HG03460 (cell line): ENCODE data around the gene APLN.

ENCODE experiments used
- ATAC-seq: cut with Tn5 transposase; IDR thresholded peaks from one replicate; pipeline ENCODE4 v1.9.1; 2021; ENCODE audit not compliant: unreplicated experiment

APLN gene

GRCh38 chrX:129654652-129655546 lies at the start of gene APLN:
Gene APLN, minus strand, starts transcription at chrX:129654956. Its CDS starts 326 bp downstream, at chrX:129654630.
- peak; percentile 30 for ATAC-seq

GRCh38 chrX:129704491-129704890 lies 49.7 kb upstream of the APLN start:
- ATAC-seq, result no peak

DNA sequence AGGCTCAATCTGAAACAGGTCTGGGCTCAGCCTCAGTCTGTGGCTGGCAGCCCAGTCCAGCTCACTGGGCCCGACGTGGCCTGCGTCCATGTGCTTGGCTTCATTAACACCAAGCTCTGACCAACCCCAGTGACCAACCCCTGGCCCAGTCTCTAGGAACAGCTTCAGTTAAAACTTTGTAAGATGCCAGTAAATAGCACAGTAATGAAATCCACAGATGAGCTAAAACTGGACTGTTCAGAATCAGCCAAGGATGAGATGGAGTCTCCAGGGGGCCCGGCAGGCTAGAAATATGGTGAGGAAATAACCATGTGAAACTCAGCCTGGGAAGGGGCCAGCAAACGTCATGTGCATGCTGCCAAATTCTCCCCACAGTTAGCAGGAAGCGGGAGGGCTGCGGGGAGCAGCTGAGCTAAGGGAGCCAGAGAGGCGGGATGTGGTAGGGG lies 46.9 kb upstream of the APLN start:
- ATAC-seq, result no peak

DNA sequence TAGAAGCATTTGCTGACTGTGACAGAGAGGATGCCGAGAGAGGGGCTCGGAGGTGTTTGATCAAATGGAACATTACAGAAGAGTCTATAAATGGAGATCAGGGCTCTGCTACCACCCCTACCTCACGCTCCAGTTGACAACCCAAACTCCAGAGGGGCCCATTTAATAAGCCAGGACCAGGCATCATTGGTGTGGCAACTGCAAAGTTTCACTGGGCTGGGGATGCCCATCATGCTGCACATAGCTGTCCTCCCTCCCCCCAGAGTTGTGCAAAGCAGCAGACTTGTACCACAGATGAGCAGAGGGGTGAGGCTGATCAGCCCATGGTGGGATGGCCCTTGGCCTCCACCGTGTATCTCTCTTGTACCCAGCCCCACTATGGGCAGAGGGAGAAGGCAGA lies 45.8 kb upstream of the APLN start:
- no peak for ATAC-seq

DNA sequence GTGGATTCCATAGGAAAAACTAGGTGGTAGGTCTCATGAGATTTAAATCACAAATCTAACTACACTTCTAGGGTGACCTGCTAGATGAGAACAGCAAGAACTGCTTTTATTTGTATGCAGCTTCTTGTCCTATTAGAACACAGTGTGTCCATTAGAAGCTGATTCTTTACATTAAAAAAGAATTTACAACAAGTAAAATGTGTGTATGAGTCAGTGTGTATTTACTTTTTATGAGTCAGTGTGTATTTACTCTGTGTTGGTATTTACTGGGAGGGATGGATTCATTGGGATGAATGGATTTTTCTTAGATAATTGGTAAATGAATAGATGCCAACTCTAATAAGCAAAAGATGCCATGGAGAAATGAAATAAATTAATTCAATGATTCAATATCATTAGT lies 43.4 kb upstream of the APLN start:
- ATAC-seq, result no peak

DNA sequence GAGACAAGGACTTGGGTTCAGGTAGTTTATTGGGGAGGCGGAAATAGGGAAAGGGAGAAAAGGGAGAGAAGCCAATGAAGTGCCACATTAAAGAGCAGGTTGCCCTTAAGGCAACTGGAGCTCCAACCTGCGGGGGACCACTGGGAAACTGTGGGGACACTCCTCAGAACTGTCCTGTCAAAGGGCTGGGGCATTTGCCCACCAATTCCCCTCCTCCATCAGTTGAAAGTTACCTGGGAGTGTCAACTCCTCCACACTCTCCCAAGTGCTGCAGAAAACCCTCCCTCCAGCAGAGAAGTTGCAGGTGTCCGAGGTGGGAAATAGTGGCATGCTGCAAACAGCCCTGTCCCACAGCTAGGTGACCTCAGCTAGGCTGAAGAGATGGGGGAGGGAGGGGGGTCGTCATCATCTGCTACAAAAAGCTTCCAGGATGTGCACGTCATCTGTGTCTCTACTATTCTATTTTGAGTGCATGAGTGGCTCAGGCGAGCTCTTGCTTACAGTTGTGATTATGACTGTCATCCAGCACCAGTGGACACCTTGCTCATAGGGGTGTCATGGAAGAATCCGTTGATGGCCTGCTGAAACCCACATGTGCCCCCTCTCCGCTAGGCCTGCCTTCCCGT lies 42.6 kb upstream of the APLN start:
- no peak for ATAC-seq

DNA sequence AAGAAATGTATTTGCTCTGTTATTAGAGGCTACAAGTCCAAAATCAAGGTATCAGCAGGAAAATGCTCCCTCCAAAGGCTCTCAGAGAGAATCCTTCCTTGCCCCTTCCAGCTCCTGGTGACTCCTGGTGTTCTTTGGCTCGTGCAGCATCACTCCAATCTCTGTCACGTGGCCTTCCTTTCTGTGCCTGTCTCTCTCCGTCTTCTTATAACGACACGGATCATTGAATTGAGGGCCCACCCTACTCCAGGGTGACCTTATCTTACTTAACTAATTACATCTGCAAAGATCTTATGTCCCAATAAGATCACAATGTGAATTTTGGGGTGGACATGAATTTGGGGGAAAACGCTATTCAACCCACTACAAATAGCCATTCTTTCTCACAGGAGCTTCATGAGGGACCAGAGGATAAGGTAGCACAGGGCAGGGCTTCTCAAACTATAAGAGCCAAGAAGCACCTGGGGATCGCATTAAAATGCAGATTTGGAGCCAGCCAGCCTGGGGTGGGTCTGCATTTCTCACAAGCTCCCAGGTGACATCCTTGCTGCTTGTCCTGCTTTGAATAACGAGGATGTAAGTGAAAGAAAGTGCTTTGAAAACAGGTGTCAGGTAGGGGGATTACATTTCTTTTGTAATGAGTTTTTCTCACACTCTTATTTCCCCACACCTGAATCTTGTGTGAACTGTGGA lies 41.9 kb upstream of the APLN start:
- ATAC-seq, result no peak

- no peak for ATAC-seq
Measured at GRCh38 chrX:129695937-129696336, 41.2 kb upstream of the APLN start.

DNA sequence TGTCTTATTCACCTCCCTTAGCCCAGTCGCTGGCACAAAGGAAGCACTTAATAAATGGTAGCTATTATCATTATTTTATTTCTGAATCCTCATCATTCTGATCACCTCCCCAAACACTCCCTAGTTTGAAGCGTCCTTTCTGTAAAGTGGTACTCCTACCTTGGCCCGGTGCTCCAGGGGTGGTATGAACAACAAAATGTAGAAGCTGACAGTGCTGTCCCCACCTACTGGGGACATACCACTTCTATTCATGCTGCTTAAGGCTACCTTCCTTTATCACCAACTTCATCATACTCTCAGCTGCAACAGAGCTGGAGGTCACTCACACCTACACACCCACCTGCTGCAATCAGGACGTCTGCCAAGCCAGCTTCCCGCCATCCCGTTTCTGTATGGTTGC lies 40.8 kb upstream of the APLN start:
- no peak for ATAC-seq

- no peak for ATAC-seq
Measured at GRCh38 chrX:129694805-129695204, 40.0 kb upstream of the APLN start.

DNA sequence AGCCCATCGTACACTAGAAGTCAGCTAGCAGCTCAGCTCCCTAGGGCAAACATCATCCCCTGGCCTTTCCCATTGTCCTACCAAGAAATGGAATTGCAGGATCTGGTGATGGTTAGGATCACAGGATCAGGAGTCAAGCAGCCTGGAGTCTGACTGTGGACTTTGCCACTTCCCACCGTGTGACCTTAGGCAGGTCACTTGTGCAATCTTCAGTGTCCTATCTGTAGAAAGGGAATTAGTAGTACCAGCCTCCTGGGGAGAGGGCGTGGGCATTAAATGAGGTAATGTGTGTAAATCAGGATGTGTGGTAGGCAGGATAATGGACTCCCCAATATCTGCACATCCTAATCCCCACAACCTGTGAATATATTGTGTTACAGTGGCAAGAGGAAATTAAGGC lies 38.6 kb upstream of the APLN start:
- ATAC-seq, result no peak

DNA sequence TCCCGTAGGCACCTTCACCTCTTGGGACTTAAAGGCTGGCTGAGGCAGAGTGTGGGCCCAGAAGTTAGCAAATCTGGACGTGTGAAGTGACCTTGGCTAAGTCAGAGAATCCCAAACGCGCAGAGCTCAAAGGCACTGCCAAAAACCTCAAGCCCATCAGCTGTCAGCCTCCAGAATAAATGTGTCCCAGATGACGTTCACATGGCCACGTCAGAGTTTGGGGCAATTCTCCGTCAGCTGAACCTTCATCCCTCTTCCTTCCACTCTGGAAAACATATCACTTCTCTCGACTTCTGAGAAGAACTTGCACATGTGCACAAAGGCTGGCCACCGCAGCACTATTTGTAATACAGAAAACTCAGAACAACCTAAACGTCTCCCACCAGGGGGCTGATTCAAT lies 35.7 kb upstream of the APLN start:
- no peak for ATAC-seq

DNA sequence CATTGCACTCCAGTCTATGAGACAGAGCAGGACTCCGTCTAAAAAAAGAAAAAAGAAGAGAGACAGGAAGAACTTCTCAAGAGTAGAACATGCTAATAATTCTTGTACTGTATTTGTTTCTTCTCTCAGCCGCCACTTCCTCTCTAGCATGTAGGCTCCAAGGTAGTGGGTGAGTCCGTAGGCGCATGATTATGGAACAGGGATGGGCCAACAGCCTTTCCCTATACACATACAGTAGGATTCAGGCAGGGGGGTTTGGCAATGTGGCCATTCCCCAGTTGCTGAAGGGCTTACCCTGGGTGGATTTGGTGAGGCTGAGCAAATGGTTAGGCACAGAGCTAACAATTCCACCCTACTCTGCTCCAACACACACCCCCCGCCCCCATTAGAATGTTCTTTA lies 35.0 kb upstream of the APLN start:
- ATAC-seq, result no peak

DNA sequence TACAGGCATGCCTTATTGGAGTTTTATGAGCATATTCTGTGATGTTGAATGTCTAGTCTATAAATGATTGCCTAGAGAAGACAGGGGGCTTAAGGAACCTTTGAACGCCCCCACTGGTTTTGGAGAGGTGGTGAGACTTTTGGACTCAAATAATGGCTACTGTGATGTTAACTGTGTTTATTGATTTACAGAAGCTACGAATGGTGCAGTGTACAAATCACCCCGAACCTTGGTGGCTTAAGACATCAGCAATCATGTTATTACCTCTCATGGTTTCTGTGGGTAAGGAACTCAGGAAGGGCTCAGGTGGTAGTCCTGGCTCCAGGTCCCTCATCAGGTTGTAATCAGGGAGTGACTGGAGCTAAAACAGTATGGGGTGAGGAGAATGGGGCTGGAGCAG lies 33.3 kb upstream of the APLN start:
- ATAC-seq, result no peak

DNA sequence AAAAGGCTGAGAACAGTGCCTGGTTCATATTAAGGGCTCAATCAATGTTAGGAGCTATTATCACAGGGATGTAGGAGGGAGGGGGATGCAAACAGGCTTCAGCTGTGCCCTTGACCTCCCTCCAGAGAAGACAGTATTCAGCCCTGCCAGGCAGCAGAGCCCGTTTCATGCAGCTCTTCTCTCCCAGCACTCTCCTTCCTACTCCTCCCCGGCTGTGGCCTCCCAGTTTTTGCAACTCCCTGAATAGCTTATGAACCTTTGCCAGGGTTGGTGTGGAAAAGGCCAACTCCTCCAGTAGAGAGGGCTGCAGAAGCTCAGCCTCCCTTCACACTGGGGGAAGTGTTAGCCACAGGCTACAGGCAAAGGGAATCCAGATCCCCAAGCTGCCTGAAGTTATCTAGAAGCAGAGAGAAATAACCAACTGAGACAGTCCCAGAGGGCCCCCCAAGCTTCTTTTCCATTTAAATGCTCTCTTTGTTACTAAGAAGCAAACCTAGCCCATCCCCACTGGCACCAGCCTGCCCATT lies 31.7 kb upstream of the APLN start:
- ATAC-seq, result no peak

GRCh38 chrX:129682979-129683378 lies 28.2 kb upstream of the APLN start:
- ATAC-seq, result no peak

DNA sequence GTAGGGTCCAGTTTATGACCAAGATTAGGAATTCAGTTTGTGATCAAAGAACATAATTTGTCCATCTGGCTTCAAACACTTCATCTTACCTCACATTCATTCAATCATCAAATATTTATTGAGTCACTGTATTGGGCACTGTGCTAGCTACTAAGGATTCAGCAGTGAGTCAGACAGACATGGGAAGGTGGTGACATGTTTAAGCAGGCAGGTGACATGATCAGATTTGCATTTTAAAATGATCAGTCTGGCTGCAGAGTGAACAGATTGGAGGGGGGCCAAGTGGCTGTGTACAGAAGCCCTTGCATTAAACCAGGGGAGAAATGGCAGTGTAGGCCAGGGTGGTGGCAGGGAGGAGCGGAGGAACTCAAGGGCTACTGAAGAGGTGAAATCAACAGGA lies 25.1 kb upstream of the APLN start:
- ATAC-seq, result no peak

GRCh38 chrX:129678614-129679195 lies 23.9 kb upstream of the APLN start:
- no peak for ATAC-seq

- no peak for ATAC-seq
Measured at GRCh38 chrX:129667412-129667811, 12.7 kb upstream of the APLN start.

GRCh38 chrX:129665916-129666644 lies 11.3 kb upstream of the APLN start:
- ATAC-seq, result no peak

- no peak for ATAC-seq
Measured at GRCh38 chrX:129663171-129663570, 8.4 kb upstream of the APLN start.
